K562 (cell line): ENCODE results near the gene USH2A. TPM values are rescaled to one million over a fixed set of nuclear protein-coding genes. Genes with fewer than 3 reads are reported as not detected.

Experiments
- ATAC-seq: fragments of 200-7000 bp; cut with Tn5 transposase; 3 replicates; pipeline ENCODE4 v1.9.1; 2020; ENCODE audit warnings: moderate library complexity
- BruUV-seq: library from RNA; stranded (reverse); fragments of 400-500 nt; replicated peaks from 2 replicates; lab custom pipeline; 2021; lab: Mats Ljungman, UMichigan
- CTCF ChIA-PET: fragments of 300-600 bp; formaldehyde crosslinking; extraction: SDS; loops from one replicate; lab custom pipeline; 2021; ENCODE audit warnings: low intra/inter-chr PET ratio; lab: Yijun Ruan, JAX
- POLR2A ChIA-PET: fragments of 300-600, 350-650 bp; sonication (Branson Sonifier 250); formaldehyde crosslinking; extraction: SDS; loops from one replicate; lab custom pipeline; 2021; ENCODE audit warnings: antibody characterized with exemption, inconsistent platforms; lab: Yijun Ruan, JAX
- DNase-seq, 4 experiments: peaks; one replicate each; pipeline versions ENCODE4 v3.0.0 to v3.0.0-alpha.2; 2011 to 2018; ENCODE audit warnings: low spot score in 3 of 4, mixed read lengths in 3 of 4; ENCODE audit errors: extremely low read depth in 1 of 4
- FAIRE-seq: peaks from 2 replicates; lab custom pipeline; 2011; peaks lifted over from hg19 to GRCh38; lab: Jason Lieb, UNC
- H2AFZ ChIP-seq: 2 replicates; pipeline ENCODE4 v1.6.0; 2011; ENCODE audit warnings: low read depth, low read length, control low read depth, inconsistent platforms
- H3K27ac ChIP-seq: fragments of 200-600 bp; 3 replicates; pipeline ENCODE4 v1.8.0; 2011; ENCODE audit warnings: low read depth, mild to moderate bottlenecking, control low read depth, inconsistent platforms, low read length, moderate library complexity, mixed read lengths; ENCODE audit errors: extremely low read depth
- H3K27me3 ChIP-seq, 2 experiments: fragments of 300-600 bp in 1 of 2; 2 replicates in 1 of 2; 3 replicates in 1 of 2; pipeline versions ENCODE4 v1.6.0 to v1.8.0; 2011; ENCODE audit warnings: inconsistent platforms in 2 of 2, low read length in 2 of 2, mild to moderate bottlenecking in 1 of 2, mixed read lengths in 1 of 2, moderate library complexity in 1 of 2; ENCODE audit not compliant: control insufficient read depth in 2 of 2, insufficient read depth in 2 of 2
- H3K36me3 ChIP-seq: fragments of 300-600 bp; 3 replicates; pipeline ENCODE4 v1.8.0; 2011; ENCODE audit warnings: mild to moderate bottlenecking, low read length, inconsistent platforms; ENCODE audit not compliant: control insufficient read depth, insufficient read depth
- H3K4me1 ChIP-seq, 2 experiments: fragments of 200-600 bp in 1 of 2; replicated peaks in 1 of 2; 2 replicates in 1 of 2; 3 replicates in 1 of 2; pipeline versions ENCODE4 v1.5.1 to v1.8.0; 2011; ENCODE audit warnings: inconsistent platforms in 2 of 2, low read length in 2 of 2, mild to moderate bottlenecking in 1 of 2, mixed read lengths in 1 of 2, moderate library complexity in 1 of 2; ENCODE audit not compliant: control insufficient read depth in 2 of 2, insufficient read depth in 2 of 2
- H3K4me2 ChIP-seq: 2 replicates; pipeline ENCODE4 v1.6.1; 2011; ENCODE audit warnings: low read length, control low read depth, inconsistent platforms, mixed read lengths; ENCODE audit not compliant: insufficient read depth
- H3K4me3 ChIP-seq: fragments of 200-600 bp; sonication (generic), shearing (Covaris generic); 2 replicates; pipeline ENCODE4 v1.5.1; 2016; ENCODE audit warnings: control low read depth, inconsistent platforms
- H3K79me2 ChIP-seq: fragments of 200-600 bp; 3 replicates; pipeline ENCODE4 v1.8.0; 2011; ENCODE audit warnings: low read length, inconsistent platforms; ENCODE audit not compliant: control insufficient read depth, insufficient read depth
- H3K9ac ChIP-seq, 2 experiments: 2 replicates each; pipeline versions ENCODE4 v1.6.0 to v1.6.1; 2011; ENCODE audit warnings: low read depth in 2 of 2, low read length in 2 of 2, control low read depth in 1 of 2, inconsistent platforms in 1 of 2, mild to moderate bottlenecking in 1 of 2, mixed read lengths in 1 of 2; ENCODE audit not compliant: insufficient read depth in 1 of 2
- H3K9me1 ChIP-seq: one replicate; pipeline ENCODE4 v1.6.0; 2011; ENCODE audit warnings: inconsistent platforms, mild to moderate bottlenecking, low read length, moderate library complexity; ENCODE audit not compliant: control insufficient read depth, insufficient read depth
- H3K9me3 ChIP-seq: replicated peaks from 2 replicates; pipeline ENCODE4 v1.5.1; 2011; ENCODE audit warnings: low read depth, low read length, inconsistent platforms; ENCODE audit not compliant: control insufficient read depth, insufficient read depth
- H4K20me1 ChIP-seq: replicated peaks from 2 replicates; pipeline ENCODE4 v1.6.1; 2011; ENCODE audit warnings: low read length, inconsistent platforms, mixed read lengths; ENCODE audit not compliant: control insufficient read depth, insufficient read depth
- HDAC1 ChIP-seq, 2 experiments: fragments of 450-650 bp; IDR thresholded peaks; 2 replicates each; pipeline ENCODE4 v1.6.1; 2016 to 2017; ENCODE audit warnings: inconsistent platforms in 1 of 2, mild to moderate bottlenecking in 1 of 2, moderate library complexity in 1 of 2
- MEF2A ChIP-seq: IDR thresholded peaks from 2 replicates; pipeline ENCODE4 v1.6.1; 2011; ENCODE audit warnings: low read depth, mild to moderate bottlenecking, low read length, moderate library complexity; ENCODE audit not compliant: control insufficient read depth
- MEIS2 ChIP-seq: fragments of 450-650 bp; IDR thresholded peaks from 2 replicates; pipeline ENCODE4 v1.6.1; 2014; ENCODE audit warnings: mild to moderate bottlenecking; ENCODE audit not compliant: partially characterized antibody
- MXI1 ChIP-seq: IDR thresholded peaks from 2 replicates; pipeline ENCODE4 v1.6.1; 2011; ENCODE audit warnings: low read depth, mild to moderate bottlenecking, improper control_type of control experiment, low read length
- MYC ChIP-seq, 2 experiments: fragments of 250-450 bp in 1 of 2; sonication (Bioruptor Pico) in 1 of 2; IDR thresholded peaks; 2 replicates each; pipeline versions ENCODE4 v1.5.1 to v1.6.1; 2012 to 2021; ENCODE audit warnings: low read depth in 2 of 2, borderline replicate concordance in 1 of 2, improper control_type of control experiment in 1 of 2, low read length in 1 of 2, mild to moderate bottlenecking in 1 of 2, moderate library complexity in 1 of 2
- NCOR1 ChIP-seq: fragments of 450-650 bp; IDR thresholded peaks from 2 replicates; pipeline ENCODE4 v1.6.1; 2016; ENCODE audit warnings: mild to moderate bottlenecking, moderate library complexity
- PHB2 ChIP-seq: fragments of 450-650 bp; IDR thresholded peaks from 2 replicates; pipeline ENCODE4 v1.6.1; 2017; ENCODE audit warnings: low read depth
- PHF21A ChIP-seq: fragments of 450-650 bp; IDR thresholded peaks from 2 replicates; pipeline ENCODE4 v1.6.1; 2017; ENCODE audit warnings: low read depth, borderline replicate concordance
- SLC30A9 ChIP-seq: fragments of 250-450 bp; sonication (Bioruptor Pico); IDR thresholded peaks from 2 replicates; pipeline ENCODE4 v1.8.0; 2022; ENCODE audit warnings: mild to moderate bottlenecking, moderate library complexity
- SRSF1 ChIP-seq: fragments of 200-400 bp; formaldehyde crosslinking; IDR thresholded peaks from 2 replicates; pipeline ENCODE4 v1.6.1; 2017; ENCODE audit warnings: mild to moderate bottlenecking, low read depth, low read length, moderate library complexity
- ZZZ3 ChIP-seq: fragments of 450-650 bp; IDR thresholded peaks from 2 replicates; pipeline ENCODE4 v1.6.1; 2016; ENCODE audit warnings: antibody characterized with exemption, mild to moderate bottlenecking, moderate library complexity
- WGBS: fragments of 100-300 bp; shearing (Covaris generic); methylation state at CpG from one replicate; pipeline ENCODE4 v1.1.6; 2016; ENCODE audit warnings: low coverage, mixed read lengths; ENCODE audit not compliant: insufficient coverage; ENCODE audit errors: missing lambda C conversion rate; 5-methylcytosine and 5-hydroxymethylcytosine counted together
- in situ Hi-C: fragments of 300-500 bp; cut with MboI; formaldehyde crosslinking; loops from 4 replicates; pipeline ENCODE4 v1.15.0; 2018; ENCODE audit warnings: inconsistent platforms, mixed read lengths
- intact Hi-C: fragments of 100-400 bp; cut with micrococcal nuclease; formaldehyde crosslinking; loops from 2 replicates; pipeline ENCODE4 v1.14.2; 2022
- polyA plus RNA-seq, 8 experiments: library from polyadenylated mRNA; depleted of rRNA in 4 of 8; stranded (reverse) in 5 of 8; unstranded in 3 of 8; fragments of >200 nt; fragmentation: Nextera tagmentation in 2 of 8; fragmentation: Illumina TruSeq in 1 of 8; extraction: Ambion mirVana in 2 of 8; extraction: Trizol in 1 of 8; gene quantifications; 2 replicates each; pipeline versions ENCODE4 v1.2.1 to v1.2.3, GENCODE V29; 2011 to 2014; ENCODE audit warnings: inconsistent platforms in 1 of 8, missing spikeins in 1 of 8
- total RNA-seq, 7 experiments: library from RNA; depleted of rRNA in 6 of 7; stranded (reverse); fragments of >200 nt in 6 of 7; fragmentation: Illumina TruSeq in 2 of 7; extraction: Trizol in 2 of 7; gene quantifications; 2 replicates each; pipeline versions ENCODE4 v1.2.1 to v1.2.3, GENCODE V29; 2011 to 2021; ENCODE audit warnings: low replicate concordance in 1 of 7
- TF ChIP-seq, protein P1 (sequence below): fragments of 450-650 bp; IDR thresholded peaks from one replicate; pipeline ENCODE4 v1.6.1; 2018; ENCODE audit warnings: mild to moderate bottlenecking, moderate library complexity; ENCODE audit not compliant: partially characterized antibody
- TF ChIP-seq, protein P2 (sequence below): sonication (generic); formaldehyde crosslinking; IDR thresholded peaks from 2 replicates; pipeline ENCODE4 v1.8.1; 2022; ENCODE audit warnings: missing genetic modification reagents
- TF ChIP-seq, protein P3 (sequence below): fragments of 250-450 bp; sonication (Bioruptor Pico); IDR thresholded peaks from 2 replicates; pipeline ENCODE4 v1.5.0; 2021; ENCODE audit warnings: mild to moderate bottlenecking, moderate library complexity

Gene USH2A
- total and polyA plus RNA-seq, 9 of the 15 experiments (the other 6 are each of a cell fraction or from before 2014, with no cell fraction given), result under 0.01 TPM; not detected in 7

DNA sequence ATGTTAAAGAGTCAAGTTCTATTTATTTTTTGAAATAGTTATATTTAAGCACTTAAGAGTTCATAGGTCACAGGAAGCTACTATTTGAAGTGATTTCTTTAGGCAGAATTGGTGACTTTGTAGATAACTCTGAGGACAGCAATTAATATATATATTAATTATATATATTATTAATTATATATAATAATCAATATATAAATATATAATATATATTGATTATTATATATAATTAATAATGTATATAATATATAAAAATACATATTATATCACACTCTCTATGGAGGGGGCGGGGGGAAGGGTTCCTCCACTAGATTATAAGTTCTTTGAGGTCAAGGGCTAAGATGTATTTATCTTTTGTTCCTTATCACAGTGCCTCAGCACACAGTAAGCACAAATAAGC, 547.5 kb downstream of the USH2A start:
- H3K27me3 ChIP-seq, result no peaks in the 10 kb centered on the region
- 0% methylated on average over 1 of the region's 1 CpG for WGBS
- no peak overlapping the region for H3K4me3 ChIP-seq
- no peak overlapping the region for H3K9ac ChIP-seq
- intact Hi-C loops, result no loop called here
- TF ChIP-seq HDAC1 (IDR thresholded peaks at IDR 0.05) (no peak), MXI1 (no peak), SLC30A9 (CRISPR knock-in tag) (no peak), PHF21A (no peak), ZZZ3 (no peak), MEIS2 (no peak), MEF2A (no peak), NCOR1 (no peak), MYC (IDR thresholded peaks at IDR 0.05; ENCODE audit: low read depth, low read length) (no peak), MYC (CRISPR knock-in tag; IDR thresholded peaks at IDR 0.05; ENCODE audit: borderline replicate concordance, low read depth) (no peak), PHB2 (no peak), SRSF1 (no peak)
- TF ChIP-seq, protein P1, sequence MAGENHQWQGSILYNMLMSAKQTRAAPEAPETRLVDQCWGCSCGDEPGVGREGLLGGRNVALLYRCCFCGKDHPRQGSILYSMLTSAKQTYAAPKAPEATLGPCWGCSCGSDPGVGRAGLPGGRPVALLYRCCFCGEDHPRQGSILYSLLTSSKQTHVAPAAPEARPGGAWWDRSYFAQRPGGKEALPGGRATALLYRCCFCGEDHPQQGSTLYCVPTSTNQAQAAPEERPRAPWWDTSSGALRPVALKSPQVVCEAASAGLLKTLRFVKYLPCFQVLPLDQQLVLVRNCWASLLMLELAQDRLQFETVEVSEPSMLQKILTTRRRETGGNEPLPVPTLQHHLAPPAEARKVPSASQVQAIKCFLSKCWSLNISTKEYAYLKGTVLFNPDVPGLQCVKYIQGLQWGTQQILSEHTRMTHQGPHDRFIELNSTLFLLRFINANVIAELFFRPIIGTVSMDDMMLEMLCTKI, result no peak
- TF ChIP-seq, protein P2, sequence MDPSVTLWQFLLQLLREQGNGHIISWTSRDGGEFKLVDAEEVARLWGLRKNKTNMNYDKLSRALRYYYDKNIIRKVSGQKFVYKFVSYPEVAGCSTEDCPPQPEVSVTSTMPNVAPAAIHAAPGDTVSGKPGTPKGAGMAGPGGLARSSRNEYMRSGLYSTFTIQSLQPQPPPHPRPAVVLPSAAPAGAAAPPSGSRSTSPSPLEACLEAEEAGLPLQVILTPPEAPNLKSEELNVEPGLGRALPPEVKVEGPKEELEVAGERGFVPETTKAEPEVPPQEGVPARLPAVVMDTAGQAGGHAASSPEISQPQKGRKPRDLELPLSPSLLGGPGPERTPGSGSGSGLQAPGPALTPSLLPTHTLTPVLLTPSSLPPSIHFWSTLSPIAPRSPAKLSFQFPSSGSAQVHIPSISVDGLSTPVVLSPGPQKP (CRISPR knock-in tag), result no peak
- TF ChIP-seq, protein P3, sequence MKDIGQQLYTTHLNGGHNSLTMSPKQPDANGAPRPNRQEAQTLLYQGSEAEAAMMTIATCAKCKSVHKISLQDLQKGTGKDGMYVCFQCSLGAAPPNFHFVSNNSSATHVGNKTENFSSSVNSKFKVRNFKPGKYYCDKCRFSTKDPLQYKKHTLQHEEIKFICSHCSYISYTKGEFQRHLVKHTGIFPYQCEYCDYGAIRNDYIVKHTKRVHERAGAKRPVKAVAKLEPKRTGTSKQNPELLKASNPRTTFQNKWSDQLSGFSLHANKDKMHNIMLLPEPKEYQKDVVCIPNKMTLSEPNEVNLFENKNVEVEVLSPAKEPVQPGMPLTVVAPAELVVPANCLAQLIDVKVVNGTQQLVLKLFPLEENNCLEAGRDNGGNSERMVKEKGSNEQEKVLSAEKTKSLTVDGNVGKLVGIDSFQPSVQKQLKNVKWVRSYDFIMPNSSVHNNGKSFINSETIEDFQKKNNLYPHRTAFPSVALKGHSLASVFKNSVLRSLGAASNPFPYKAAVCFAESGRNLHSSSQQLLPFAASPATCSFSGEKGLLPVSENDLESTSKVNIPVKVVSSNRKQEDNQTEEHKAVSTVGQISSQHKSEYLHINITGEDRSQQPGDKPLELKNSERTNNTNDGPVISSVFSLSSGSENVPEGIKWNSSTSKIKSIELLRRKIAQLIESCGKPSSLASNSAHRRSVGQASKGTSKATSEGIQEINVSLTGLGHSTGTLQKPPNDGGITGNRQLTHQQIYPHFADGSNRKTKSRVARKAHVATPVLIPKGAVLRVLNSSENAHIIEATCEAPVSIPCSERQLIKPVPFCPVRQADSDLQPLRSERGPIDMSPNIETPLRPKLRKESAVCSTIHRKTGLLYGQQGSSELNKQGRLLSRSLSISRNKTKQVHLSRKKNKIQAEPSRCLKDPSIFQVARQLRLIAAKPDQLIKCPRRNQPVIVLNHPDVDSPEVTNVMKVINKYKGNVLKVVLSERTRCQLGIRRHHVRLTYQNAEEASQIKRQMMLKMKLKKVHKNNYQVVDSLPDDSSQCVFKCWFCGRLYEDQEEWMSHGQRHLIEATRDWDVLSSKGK (CRISPR knock-in tag), result no peak
- no peaks in the 10 kb centered on the region for H4K20me1 ChIP-seq
- no peaks in the 10 kb centered on the region for H3K79me2 ChIP-seq
- H2AFZ ChIP-seq, result no peak overlapping the region
- H3K9me1 ChIP-seq, result no peaks in the 10 kb centered on the region
- no peaks in the 10 kb centered on the region for H3K9me3 ChIP-seq
- POLR2A ChIA-PET, result no interaction called here
- H3K4me2 ChIP-seq, result no peak overlapping the region
- no peak for DNase-seq
- ATAC-seq, result no peak
- no peak overlapping the region for H3K27ac ChIP-seq
- H3K36me3 ChIP-seq, result no peaks in the 10 kb centered on the region
- H3K4me1 ChIP-seq, result no peaks in the 10 kb centered on the region
- in situ Hi-C loops, result no loop called here
- no TSS peak for BruUV-seq
- FAIRE-seq, result no peak
- CTCF ChIA-PET, result no interaction called here
